Spleen (tissue), 7 donors: Measurements from ENCODE around the gene ZNF385D.

Experiments
- POLR2AphosphoS5 ChIP-seq, 3 donors: sonication (generic); formaldehyde crosslinking; IDR thresholded peaks; one replicate each; pipeline ENCODE4 v1.5.1; 2017; ENCODE audit warnings: antibody characterized with exemption in 3 of 3
- TF ChIP-seq, protein P1 (sequence below), 11 experiments: fragments of 200-600 bp in 7 of 11; fragments of 450-650 bp in 4 of 11; sonication (generic) in 4 of 11; IDR thresholded peaks in 8 of 11; conservative IDR thresholded peaks in 3 of 11; 1 replicate in 7 of 11; 2 replicates in 4 of 11; pipeline versions ENCODE4 v1.4.0 to v1.8.0; 2016 to 2021; ENCODE audit warnings: antibody characterized with exemption in 11 of 11, inconsistent platforms in 4 of 11, mild to moderate bottlenecking in 1 of 11
- donor health status: DM: no; HTN: no; CAD: no; lungs with moderate emphysema.
- donor health status: DM: no; HTN: no; CAD: no.
- donor health status: DM: no; HTN: no; CAD: no.

DNA sequence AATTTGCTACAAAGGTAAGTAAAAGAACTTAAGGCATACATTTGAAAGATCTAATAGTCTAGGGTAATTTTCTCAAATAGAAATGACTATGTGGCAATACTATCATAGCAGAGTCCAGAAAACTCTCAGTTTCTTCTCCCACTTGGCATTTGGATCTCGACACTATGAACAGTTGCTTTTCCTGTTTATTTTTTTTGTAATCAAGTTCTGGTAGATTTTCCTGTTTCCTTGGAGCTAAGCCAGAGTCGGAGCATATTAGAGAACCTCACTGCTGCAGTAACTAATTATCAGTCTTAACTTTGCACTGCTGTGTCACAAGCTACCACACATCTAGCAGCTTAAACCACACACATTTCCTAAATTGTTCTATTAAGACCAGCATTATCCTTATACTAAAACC is 44.9 kb upstream of the ZNF385D start:
- TF ChIP-seq, protein P1, sequence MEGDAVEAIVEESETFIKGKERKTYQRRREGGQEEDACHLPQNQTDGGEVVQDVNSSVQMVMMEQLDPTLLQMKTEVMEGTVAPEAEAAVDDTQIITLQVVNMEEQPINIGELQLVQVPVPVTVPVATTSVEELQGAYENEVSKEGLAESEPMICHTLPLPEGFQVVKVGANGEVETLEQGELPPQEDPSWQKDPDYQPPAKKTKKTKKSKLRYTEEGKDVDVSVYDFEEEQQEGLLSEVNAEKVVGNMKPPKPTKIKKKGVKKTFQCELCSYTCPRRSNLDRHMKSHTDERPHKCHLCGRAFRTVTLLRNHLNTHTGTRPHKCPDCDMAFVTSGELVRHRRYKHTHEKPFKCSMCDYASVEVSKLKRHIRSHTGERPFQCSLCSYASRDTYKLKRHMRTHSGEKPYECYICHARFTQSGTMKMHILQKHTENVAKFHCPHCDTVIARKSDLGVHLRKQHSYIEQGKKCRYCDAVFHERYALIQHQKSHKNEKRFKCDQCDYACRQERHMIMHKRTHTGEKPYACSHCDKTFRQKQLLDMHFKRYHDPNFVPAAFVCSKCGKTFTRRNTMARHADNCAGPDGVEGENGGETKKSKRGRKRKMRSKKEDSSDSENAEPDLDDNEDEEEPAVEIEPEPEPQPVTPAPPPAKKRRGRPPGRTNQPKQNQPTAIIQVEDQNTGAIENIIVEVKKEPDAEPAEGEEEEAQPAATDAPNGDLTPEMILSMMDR (IDR thresholded peaks at IDR 0.05 in 8 of 11, conservative IDR thresholded peaks at IDR 0.05 in 3 of 11) = no peak
- TF ChIP-seq POLR2AphosphoS5 (IDR thresholded peaks at IDR 0.05) = no peak
